NCI-H1105 treated with DMSO at 0.1 percent for 48 hours (cell line): Measurements from ENCODE around the gene LAMB1.
"Not testable (repeated sequence)": the region's sequence is repeated elsewhere in the genome, so short reads cannot be mapped to it uniquely, and the experiment has no call there.

Experiments used
- DNase-seq: peaks from one replicate; lab custom pipeline; 2025; lab: John Stamatoyannopoulos, UW

LAMB1 gene

DNA sequence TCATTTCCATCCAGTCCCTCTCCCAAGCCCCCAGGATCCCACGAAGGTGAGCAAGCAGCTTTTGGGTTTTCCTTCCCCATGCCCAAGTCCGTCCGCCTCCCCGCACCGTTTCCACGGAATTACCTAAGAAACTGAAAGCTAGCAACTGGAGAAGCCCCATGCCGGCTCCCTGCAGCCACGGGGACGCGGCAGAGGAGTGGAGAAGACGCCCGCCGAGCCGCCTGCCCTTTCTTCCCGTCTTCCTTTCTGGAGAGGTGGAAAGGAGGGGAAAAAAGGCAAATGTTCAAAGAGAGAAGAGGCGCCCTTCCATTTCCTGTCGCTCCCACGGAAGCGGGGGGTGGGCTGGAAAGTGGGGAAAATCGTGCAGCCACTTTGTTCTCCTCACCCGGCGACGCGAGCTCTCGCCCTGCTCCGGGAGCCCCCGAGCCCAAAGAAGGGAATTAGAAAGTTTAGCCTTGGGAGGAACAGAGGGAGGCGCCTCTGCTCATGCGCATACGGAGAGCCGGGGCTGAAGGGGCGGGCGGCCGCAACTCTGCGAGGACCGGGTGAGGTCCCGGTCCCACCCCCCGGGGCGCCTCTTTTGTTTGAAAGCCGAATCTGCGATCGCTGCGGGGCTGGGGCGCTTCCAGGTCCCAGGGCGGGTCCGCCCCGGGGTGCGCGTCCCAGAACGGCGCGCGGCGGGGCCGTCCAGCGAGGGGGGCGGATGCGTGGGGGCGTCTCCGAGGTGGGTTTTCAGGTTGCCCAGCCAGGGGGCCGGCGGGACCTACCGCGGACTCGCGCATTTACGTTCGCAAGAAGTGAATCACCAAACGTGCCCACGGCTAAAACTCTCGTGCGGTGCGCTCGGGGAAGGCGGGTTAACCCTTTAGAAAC lies at the start of gene LAMB1:
Gene LAMB1 (minus strand): TSS at position 436 of the 873 bp plus-strand sequence. CDS start 276 bp downstream, at position 160.
- peak; percentile 53 for DNase-seq

DNA sequence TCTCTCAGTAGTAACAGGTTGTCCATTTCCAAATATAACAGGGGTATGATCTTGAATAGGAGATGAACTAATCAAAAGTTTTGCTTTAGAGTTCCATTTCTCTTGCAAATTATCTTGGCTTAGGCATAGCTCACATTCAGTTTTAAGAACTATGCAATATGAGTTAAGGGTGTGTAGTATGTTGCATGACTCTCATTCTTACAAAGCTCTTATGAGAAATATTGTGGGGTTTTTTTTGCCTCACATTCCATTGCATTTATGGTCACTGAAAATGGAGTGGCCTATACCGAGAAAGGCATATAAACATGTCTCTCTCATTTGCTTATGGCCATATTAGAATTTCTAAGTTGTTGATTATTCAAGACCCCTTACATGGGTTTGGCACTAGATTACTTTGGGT lies 48.5 kb upstream of the LAMB1 start:
- DNase-seq, result no peak

DNA sequence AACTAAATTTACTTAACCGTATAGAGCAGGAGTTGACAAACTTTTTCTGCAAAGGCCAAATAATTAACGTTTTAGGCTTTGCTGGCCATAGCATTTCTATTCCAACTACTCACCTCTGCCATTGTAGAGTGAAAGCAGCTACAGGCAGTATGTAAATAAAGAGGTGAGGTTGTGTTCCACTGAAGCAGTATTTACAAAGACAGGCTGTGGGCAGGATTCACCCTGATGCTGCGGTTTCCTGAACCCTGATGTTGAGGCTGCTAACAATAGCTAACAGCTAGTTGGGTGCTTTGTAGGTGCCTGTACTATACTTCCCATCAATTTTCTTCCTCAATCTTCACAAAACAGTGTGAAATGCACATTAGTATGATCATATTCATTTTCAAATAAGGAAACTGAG lies 47.0 kb upstream of the LAMB1 start:
- DNase-seq, result no peak

DNA sequence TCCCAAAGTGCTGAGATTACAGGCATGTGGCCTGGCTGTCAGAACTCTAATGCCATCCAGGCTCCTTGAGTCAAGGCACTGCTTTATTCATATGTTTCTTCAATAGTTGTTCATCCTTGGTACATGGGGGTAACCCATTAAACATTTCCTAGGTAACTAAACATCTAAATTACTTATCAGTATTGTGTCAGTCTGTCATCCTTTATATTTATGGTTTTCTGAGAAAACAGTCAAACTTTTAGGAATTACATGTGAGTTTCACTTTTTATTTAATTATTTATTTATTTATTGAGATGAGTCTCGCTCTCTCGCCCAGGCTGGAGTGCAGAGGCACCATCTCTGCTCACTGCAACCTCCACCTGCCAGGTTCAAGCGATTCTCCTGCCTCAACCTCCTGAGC lies 45.5 kb upstream of the LAMB1 start:
- no peak for DNase-seq

DNA sequence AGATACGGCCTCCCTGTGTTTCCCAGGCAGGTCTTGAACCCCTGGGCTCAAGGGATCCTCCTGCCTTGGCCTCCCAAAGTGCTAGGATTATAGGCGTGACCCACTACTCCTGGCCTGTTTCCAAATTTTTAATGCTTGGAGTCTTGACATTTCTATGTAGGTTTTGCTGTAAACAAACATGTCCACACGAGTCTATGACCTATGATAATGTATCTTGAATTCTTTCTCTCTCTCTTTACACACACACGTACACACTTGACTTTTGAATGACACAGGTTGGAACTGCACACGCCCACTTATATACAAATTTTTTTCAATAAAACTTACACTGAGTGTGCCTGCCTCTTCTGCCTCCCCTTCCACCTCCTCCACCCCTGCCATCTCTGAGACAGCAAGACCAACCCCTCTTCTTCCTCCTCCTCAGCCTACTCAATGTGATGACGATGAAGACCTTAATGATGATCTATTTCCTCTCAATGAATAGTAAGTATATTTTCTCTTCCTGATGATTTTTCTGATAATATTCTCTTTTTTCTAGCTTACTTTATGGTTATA lies 44.1 kb upstream of the LAMB1 start:
- DNase-seq, result no peak

DNA sequence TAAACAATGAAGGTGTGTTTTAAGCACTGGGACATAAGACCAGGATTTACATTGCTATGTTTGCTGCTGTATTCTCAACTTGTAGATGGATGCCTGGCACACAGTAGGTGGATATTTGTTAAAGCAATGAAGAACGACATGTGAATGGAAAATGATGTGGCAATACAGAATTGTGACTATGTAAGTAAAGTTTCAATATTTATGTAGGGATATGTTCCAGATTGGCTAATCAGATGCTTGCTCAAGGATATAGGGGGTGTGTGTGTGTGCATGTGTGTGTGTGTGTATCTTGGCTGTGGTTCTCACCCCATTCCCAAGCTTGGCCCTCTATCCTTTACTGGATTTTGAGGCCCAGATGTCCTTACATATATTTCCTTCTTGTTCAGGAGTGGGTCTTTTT lies 42.7 kb upstream of the LAMB1 start:
- no peak for DNase-seq

DNA sequence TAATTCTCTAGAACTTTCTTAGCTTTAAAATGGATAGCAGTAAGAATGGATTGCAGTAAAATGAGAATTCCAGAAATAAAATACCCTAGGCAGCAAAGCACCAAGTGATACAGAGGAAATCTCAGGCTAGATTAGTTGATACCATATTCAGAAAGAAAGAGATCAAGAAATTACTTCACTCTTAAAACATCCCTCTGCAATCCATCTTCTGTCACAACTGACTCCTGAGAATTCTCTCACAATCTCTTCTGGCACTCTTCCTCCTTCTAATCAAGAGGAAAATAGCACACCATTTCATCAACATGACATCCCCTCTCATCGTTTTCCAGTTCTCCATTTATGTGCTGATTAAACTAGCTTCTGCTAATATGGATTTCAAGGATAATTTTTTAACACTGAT lies 42.2 kb upstream of the LAMB1 start:
- no peak for DNase-seq

DNA sequence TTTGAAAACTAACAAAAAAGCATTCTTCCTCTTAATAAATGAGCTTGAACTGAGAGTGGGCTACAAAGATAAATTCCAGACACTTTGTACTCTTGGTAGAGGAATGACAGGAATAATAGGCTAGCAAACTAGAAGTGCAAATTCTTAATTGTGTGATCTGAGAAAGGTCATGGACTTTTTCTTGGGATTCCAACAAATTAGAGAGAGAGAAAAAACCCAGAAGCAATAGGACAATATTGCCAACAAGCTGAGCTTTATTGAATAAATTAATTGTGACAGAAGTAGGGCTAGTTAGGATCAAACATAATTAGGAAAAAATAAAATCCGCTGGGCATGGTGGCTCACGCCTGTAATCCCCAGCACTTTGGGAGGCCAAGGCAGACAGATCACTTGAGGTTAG lies 41.4 kb upstream of the LAMB1 start:
- DNase-seq, result no peak

DNA sequence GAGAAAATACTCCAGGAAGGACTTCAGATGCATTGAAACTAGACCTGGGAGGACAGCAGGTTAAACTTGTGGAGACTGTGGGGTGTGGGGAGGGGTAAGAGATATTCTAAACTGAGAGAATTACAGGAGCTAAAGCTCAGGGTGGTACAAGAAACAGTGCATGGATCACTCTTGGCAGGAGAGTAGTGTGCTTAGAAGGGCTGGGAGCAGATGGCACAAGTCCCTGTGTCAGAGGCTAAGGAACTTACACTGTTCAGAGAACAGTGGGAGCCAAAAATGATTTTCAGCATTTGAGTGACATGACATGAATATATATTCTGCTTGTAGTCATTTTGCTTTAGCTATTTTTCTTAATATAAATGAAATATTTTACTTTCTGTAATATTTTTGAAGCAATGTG lies 36.0 kb upstream of the LAMB1 start:
- no peak for DNase-seq

DNA sequence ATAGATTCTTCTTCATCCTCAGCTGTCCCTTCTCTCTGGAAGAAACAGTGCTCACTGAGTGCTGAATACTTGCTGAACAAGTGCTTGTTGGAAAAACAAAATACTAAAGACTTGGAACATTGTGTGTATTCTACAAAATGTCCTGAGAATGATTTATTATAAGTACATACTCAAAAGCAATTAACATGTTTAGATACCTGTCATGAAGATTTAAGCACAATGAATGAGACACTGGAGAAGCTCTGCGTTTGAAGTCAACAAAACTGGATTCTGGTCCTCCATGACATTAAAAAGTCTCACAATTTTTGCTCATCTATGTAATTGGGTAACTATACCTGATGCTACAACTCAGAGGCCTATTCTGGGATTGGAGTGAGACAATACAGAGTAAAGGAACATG lies 34.8 kb upstream of the LAMB1 start:
- DNase-seq, result no peak

DNA sequence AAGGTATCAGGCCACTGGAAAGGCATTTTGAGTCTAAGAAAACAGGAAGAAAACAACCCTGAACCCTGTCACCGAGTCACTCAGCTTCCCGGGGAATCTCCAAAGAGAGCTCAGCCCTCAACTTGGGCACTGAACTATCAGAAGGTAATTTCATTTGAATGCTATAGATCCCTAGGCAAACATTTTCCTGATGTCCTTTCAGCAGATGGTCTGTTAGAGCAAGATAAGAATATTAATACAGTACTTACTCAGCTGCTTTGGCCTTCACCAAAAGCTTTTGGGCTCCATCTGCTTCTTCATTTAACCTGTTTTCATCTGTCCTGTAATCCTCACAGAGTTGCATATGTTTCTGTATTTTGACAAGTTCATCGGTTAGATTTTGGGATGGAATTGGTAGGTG lies 34.2 kb upstream of the LAMB1 start:
- no peak for DNase-seq

DNA sequence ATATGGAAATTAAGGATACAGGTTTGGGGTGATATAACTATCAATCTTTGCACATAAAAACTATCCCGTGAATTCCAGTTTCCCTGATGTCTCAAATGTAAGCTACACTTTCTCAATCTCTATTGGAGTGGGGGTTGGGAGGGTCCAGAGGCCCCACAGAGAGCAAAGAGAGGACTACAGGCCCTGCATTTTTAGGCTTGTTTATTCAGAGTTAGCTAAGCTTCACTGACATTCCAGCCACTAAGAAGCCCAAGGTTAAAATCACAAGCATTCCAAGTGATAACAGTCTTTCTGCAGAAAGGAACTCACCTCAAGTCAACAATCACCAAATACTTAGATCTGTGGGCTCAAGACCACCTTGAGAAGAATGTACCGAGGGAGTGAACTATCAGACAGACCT lies 31.6 kb upstream of the LAMB1 start:
- DNase-seq, result no peak

DNA sequence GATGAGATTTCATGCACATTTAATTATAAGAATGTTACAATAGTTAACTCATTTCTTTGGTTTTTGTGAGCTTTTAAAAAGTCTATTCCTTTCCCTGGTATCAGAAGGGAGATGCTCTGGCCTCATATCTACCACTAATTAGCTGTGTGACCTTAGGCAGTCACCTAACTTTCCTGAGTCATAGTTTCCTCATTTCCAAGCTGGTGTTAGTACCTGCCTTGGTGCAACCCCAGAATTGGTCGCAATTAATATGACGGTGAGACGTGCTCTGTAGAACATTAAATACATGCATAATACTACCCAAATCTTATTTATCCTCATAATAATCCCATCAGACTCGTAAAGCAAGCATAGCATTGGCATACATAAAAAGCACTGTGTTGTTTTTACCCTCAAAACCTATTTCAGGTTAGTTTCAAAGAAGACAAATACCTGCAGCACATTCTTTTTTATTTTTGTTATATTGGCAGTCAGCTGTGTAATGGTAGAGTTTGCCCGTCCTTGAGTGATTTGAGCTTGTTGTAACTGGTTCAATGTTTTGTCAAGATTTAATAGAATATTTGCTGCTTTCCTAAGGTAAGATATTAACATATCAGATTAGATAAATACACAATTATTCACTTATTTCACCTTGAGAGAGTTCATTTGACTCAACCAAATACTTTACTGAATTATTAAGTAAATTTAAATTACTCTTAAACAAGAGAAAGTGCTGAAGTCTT lies 31.0 kb upstream of the LAMB1 start:
- DNase-seq, result no peak

DNA sequence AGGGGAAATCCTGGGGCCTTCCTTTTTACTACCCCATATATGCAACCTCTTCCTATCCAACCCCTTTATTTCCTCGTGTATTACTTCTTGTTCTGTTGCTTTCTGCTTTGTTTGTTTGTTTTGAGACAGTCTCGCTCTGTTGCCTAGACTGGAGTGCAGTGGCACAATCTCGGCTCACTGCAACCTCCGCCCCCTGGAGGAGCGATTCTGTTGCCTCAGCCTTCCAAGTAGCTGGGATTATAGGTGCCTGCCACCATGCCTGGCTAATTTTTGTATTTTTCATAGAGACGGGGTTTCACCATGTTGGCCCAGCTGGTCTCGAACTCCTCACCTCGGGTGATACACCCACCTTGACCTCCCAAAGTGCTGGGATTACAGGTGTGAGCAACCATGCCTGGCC lies 30.3 kb upstream of the LAMB1 start:
- not testable (repeated sequence) for DNase-seq

DNA sequence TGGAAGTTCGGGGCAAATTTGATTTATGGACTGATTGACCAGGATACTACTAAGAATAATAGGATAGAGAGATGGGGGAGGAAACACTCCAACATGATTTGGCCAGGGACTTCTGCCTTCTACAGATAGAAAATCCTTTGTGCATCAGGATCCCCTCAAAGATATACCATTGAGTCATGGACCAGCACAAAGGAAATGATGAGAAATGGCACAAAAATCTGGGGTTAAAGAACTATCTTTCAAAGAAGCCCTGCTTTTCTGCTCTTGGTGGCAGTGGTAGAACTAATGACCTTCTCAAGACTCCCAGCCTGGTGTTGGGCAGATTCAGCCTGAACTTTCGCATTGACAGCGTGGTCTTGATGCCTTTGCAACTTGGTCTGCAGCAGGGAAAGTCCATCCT lies 27.6 kb upstream of the LAMB1 start:
- no peak for DNase-seq

DNA sequence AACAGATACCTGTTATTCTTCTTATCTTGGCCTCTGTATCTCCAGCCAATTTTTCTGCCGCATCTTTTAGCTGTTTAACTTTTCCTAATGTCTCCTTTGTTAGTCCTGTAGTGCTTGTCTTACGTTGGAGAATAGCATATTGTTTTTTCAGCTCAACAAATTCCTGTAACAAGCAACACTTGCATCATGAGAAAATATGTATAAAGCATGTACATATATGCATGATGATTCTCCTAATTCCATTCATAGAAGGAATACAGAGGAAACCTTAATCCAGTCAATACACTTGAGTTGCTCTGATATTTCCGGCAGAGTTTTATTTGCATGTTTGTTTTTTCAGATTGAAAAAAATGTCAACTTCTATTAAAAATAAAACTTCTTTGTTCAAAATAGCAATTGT lies 26.1 kb upstream of the LAMB1 start:
- no peak for DNase-seq

DNA sequence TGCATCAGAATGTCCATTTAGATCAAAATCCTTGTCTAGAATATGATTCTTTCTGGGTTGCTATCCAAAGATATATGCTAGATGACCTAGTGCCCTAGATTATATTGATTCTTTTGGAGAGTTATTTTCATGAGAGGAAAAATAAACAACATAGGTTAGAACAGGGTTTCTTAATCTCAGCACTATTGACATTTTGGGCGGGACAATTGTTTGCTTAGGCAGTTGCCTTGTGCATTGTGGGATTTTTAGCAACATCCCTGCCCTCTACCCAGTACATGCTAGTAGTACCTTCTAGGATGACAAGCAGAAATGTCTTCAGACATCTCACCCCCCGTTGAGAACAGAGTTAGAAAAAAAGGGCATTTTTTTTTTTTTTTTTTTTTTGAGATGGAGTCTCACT lies 25.1 kb upstream of the LAMB1 start:
- no peak for DNase-seq

DNA sequence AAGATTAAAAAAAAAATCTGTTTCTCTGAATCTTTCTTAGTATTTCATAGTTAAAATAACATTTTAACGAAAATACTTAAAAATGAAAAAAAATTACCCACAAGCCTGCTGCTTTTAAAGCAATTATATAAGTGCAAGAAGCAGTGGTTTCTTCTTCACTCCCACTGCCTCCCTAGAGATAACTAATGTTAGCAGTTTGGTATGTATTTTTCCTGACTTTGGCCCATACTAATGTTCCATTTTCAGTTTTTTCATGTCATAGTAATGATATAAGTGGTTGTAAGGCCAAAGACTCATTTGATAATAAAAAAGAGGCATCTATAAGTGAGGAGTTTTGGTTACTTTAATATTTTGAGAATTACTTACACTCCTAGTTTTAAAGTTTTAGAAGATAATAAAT lies 24.3 kb upstream of the LAMB1 start:
- no peak for DNase-seq

DNA sequence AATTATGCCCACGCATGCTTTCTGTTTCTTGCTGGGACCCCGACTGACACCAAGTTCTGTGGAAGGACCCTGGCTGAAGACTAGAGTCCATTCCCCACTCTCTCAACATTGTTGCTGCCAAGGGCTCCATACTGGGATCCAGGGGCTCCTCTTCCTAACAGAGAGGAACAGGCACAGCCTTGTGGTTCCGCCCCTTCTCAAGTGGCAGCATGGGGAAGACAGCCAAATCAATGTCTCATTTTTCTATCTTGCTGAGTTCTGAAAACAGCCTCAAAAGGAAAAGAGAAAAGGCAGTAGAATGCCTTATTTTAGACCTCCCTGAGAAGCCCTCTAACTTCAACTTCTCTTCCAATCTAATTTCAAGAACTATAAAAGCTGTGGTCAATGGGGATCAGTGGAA lies 23.7 kb upstream of the LAMB1 start:
- peak; percentile 10 for DNase-seq

DNA sequence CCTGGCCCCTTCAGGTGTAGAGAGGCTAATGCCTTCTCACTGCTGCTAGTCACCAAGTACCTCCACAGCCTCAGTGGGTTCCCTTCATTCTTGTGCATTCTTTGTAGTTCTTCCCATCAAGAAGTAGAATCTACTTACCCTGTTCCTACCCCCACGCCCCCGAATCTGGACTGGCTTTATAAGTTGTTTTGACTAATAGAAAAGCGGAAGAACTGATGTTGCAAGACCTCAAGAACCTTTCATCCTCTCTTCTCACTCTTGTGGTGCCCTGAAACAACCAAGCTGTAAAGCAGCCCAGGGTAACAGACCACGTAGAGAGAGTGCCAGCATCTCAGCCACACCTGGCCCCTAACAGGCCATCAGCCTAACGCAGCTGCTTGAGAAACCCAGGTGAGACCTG lies 23.2 kb upstream of the LAMB1 start:
- no peak for DNase-seq

DNA sequence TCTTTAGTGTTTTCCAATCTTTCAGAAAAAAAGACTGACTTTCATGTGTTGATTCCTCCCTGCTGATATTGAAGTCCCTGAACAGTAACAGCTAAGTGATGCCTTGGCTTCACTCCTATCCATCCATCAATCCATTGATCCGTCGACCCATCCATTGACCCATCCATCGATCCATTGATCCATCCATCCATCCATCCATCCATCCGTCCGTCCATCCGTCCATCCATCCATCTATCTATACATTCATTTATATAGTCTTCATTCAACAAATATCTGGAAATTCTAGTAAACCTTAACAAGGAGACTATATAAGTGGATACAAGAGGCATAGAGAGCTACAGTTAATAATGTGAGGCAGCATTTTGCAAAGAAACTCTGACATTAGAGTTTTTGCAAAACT lies 21.6 kb upstream of the LAMB1 start:
- DNase-seq, result no peak

DNA sequence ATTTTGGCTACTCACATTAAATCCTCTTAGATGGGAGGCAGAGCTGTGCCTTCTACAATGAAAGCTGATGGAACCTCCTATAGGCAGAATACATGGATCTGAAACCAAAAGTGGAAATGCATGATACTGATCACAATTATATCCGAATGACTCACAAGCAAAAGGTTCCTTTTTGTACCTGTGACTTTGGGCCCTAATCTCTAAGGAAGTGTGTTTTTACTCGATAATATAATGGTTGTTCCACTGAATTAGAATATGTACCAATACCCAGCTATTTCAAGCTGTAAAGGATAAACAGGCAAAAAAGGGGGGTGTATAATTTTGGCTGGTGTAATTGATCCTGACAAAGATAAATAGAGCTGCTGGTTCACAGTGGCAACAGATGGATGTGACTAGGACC lies 17.6 kb upstream of the LAMB1 start:
- DNase-seq, result no peak

DNA sequence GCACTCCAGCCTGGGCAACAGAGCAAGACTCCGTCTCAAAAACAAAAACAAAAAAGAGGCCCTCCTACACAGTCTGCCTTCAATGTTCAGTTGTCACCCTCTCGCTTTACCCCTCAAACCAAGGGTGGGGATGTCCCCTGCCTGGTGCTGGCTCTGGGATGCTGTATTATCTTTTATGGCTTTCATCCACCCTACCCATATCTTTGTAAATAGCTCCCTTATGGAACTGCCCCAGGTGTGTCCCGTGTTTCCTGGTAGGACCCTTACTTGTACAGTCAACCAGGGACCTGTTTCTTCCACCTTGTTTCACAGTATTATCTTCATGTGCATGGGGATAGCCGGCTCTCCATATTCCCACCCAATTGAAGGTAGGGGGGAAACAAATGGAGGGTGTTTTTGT lies 15.7 kb upstream of the LAMB1 start:
- no peak for DNase-seq
